ENCODE results near the gene CDKL4.

GRCh38 chr2:39260087-39260486 lies 16.3 kb upstream of the CDKL4 start:
- TF ChIP-seq PREB (CRISPR knock-in tag; IDR thresholded peaks at IDR 0.05; ENCODE audit: borderline replicate concordance), result no peak
- TF ChIP-seq, protein P1, sequence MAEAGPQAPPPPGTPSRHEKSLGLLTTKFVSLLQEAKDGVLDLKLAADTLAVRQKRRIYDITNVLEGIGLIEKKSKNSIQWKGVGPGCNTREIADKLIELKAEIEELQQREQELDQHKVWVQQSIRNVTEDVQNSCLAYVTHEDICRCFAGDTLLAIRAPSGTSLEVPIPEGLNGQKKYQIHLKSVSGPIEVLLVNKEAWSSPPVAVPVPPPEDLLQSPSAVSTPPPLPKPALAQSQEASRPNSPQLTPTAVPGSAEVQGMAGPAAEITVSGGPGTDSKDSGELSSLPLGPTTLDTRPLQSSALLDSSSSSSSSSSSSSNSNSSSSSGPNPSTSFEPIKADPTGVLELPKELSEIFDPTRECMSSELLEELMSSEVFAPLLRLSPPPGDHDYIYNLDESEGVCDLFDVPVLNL (CRISPR knock-in tag; IDR thresholded peaks at IDR 0.05; ENCODE audit: borderline replicate concordance, low read depth), result no peak
- no peak for TF ChIP-seq ZNF512 (CRISPR knock-in tag; IDR thresholded peaks at IDR 0.05; ENCODE audit: borderline replicate concordance)
- TF ChIP-seq, protein P2, sequence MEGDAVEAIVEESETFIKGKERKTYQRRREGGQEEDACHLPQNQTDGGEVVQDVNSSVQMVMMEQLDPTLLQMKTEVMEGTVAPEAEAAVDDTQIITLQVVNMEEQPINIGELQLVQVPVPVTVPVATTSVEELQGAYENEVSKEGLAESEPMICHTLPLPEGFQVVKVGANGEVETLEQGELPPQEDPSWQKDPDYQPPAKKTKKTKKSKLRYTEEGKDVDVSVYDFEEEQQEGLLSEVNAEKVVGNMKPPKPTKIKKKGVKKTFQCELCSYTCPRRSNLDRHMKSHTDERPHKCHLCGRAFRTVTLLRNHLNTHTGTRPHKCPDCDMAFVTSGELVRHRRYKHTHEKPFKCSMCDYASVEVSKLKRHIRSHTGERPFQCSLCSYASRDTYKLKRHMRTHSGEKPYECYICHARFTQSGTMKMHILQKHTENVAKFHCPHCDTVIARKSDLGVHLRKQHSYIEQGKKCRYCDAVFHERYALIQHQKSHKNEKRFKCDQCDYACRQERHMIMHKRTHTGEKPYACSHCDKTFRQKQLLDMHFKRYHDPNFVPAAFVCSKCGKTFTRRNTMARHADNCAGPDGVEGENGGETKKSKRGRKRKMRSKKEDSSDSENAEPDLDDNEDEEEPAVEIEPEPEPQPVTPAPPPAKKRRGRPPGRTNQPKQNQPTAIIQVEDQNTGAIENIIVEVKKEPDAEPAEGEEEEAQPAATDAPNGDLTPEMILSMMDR (IDR thresholded peaks at IDR 0.05), result no peak
- TF ChIP-seq, protein P3, sequence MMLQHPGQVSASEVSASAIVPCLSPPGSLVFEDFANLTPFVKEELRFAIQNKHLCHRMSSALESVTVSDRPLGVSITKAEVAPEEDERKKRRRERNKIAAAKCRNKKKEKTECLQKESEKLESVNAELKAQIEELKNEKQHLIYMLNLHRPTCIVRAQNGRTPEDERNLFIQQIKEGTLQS (CRISPR knock-in tag; conservative IDR thresholded peaks at IDR 0.05), result no peak
- TF ChIP-seq AR (CRISPR knock-in tag; IDR thresholded peaks at IDR 0.05), result no peak
- TF ChIP-seq RELA (CRISPR knock-in tag; IDR thresholded peaks at IDR 0.05; ENCODE audit: borderline replicate concordance), result no peak
- no peak for TF ChIP-seq MLX (CRISPR knock-in tag; IDR thresholded peaks at IDR 0.05)
- TF ChIP-seq USF2 (CRISPR knock-in tag; IDR thresholded peaks at IDR 0.05), result no peak

Data from WTC11 (cell line).